Measurements from ENCODE around the gene AKAIN1.

AKAIN1 gene

GRCh38 chr18:5158587-5158986 is 38.5 kb downstream of the AKAIN1 start:
- no peak for DNase-seq

GRCh38 chr18:5158172-5158571 is 38.9 kb downstream of the AKAIN1 start:
- no peak for DNase-seq

DNA sequence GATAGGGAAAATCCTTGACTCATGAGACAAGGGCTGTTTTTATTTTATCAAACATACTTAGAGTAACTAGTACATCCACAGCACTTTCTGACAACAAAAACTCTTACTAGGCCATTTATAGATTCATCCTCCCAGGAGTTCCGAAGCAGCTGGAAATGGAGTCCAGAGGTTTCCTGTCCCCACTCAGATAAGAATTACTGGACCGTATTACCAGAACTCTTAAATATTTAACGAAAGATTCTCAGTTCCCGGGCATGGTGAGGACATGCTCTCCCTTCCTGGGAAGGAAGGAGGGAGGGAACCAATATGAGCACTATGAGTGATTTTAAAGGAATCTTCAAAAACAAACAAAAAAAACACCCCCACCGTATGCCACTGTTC is 41.2 kb downstream of the AKAIN1 start:
- DNase-seq = no peak

DNA sequence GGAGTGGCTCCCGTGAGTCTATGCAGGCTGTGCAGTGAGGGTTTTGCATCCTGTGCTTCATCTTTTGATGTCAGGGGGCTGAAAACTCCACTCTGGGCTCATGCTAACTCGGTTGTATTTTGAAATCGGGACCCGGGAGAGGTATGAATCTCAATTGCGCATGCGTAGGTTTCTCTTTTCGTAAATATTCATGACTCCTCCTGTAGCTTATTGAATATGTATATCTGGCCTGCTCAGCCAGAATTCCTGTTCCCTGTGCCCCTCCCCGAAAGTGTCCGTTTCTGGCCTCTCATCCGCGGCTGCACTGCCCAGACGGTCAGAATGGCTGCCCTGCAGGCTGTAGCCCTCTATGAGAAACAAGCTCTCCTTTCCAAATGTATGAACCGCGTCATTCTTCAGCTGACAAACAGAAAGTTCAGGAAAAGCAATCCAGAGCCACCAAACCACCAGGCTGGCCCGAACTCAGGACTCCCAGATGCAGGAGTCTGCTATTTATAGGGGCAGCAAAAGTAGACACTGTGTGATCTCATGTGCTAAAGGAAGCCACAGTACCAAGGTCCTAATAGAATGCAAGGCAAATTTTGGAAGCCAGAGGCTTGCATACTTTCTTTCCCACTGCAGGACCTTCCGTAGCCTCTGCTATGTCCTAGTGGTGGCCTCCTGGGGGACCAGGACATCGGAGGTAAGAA is 41.7 kb downstream of the AKAIN1 start:
- DNase-seq = no peak

- no peak for DNase-seq
These were observed 44.6 kb downstream of the AKAIN1 start for GRCh38 chr18:5152343-5153020.

DNA sequence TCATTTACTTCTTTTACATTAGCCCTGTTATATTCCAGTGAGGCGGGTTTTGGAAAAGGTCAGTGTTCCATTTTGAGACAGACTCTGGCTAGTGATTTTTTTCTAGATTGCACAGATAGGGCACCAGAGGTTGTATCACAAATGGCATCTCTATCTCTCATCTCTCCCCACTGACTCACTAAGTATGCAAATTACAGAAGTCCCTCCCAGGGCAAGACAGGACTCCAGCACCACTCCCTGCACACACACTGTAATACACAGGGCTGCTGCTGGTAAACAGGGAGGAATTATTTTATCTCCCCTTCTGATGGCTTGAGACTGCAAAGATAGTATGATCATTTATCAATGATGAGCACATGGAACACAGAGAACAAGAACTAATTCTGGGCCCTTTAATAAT is 46.2 kb downstream of the AKAIN1 start:
- no peak for DNase-seq

DNA sequence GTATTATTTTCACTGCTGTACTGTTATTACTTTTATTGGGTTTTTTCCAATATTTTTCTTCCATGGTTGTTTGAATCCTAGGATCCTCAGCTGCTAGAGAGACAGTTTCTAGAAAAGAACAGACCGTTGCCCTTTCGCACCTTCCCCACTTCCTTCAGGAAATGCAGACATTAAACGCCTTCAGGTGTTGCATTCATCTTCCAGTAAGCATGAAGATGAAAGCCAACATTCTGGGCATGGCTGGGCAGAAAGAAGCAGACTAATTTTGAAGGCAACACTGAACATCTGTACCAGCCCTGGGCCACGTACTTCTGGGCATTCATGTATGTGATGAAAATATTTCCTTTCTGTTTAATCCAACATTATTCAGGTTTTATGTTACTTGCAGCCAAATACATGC is 51.0 kb downstream of the AKAIN1 start:
- DNase-seq = no peak

DNA sequence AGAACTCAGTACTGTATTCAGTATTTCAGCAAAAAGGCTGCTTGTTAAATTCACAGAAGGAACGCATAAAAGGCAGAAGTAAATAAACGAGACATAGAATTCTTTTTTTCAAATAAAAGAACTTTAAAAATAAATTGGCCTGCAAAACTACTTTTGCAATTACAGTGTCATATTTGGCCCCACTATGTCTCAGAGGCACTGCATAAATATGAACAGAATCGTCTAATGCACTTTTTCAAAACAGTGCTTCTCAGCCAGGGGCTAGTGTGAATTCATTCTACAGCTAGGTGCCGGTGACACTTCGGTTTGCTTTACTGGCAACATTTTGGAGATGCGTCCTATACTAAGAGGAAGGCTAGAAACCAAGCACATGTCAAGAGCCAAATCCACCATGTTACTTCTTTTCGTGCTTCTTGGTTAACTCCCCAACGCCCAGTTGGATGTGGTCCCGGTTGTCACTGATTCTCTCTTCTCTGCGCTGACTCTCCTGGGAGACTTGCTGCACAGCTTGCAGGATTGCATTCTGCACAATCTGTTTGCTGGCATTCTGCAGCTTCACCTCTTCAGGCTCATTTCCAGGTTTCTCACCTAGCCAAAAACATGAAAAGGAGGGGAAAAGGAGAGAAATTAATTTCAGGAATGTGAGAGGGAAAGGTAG is 51.8 kb downstream of the AKAIN1 start:
- DNase-seq = no peak

DNA sequence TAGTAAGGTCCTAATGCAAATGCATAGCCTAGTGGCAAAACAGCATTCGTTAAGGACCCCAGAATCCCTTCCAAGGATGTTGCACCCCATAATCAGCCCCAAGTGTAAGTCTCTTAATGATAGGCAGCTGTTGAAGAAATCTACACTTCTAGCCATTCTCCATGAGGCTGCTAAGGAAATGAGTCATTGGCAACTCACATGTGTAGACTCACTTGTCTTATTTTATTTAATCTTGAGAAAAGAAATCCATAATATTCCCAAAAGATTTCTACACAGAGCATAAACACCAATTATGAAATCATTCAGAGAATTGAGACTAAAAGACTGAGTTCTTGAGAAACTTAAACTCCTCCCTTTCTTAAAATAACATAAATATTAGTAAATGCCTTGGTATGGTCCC is 52.4 kb downstream of the AKAIN1 start:
- no peak for DNase-seq

DNA sequence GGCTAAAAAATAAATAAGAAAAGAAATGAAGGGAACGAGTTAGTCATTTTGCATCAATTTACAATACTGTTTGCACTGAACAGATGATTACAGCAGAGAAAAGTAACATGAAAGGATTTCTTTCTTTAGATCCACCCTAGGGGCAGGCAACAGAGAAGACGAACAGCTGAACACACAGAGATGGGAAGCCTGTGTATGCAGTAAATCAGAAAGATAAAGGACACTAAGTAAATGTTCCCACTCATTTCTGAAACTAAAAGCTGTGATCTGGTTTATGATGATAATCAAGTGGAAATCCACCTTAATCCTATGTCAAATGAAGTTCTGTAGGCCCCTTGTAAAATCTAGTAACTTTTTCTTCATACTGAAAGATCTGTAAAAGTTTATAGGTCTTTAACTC is 54.2 kb downstream of the AKAIN1 start:
- DNase-seq = no peak

GRCh38 chr18:5142131-5142530 is 54.9 kb downstream of the AKAIN1 start:
- no peak for DNase-seq

DNA sequence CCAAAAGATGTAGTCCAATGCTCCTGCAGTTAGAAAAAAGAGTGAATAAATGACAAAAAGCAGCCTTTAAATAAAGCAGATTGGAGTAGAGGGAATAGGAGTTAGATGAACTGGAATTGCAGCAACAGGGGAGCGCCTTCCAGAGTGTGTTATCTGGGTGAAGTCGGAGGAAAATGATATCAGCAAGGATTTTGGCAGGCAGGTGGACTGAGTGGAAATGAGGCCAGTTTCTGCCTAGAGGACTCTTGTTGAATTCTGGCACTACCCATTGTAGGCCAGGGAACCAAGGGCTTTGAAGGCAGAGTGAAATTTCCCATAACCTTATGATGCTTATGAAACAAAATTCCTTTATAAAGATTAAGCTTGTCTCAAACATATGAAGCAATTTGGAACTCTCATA is 59.8 kb downstream of the AKAIN1 start:
- no peak for DNase-seq

DNA sequence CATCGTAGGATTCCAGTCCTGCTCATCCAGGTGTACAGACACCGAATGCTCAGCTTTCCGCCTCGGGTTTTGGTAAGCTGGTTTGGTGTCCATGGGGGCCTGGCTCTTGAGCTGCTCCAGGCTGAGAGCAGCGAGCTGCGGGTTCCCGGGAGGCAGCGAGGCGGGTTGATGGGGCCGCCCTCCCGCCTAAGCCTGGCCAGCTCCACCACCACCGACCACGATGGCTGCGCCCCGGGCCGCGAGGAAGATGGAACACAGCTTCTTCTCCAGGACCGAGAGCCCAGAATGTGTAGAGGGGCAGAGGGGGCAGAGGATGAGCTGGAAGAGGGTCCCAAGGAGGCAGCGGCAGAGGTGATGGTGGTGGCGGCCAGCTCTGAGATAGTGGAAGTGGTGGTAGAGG is 64.1 kb downstream of the AKAIN1 start:
- no peak for DNase-seq

DNA sequence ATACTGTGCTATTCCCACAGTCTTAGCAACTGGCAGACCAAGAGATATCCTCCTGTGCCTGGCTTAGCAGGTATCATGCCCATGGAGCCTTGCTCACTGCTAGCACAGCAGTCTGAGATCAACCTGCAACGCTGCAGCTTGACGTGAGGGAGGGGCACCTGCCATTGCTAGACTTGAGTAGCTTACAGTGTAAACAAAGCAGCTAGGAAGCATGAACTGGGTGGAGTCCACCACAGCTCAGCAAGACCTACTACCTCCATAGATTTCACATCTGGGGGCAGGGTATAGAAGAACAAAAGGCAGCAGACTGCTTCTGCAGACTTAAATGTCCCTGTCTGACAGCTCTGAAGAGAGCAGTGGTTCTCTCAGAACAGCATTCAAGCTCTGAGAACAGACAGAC is 74.8 kb downstream of the AKAIN1 start:
- no peak for DNase-seq

GRCh38 chr18:5110266-5110665 is 86.8 kb downstream of the AKAIN1 start:
- DNase-seq = no peak

GRCh38 chr18:5107988-5108387 is 89.1 kb downstream of the AKAIN1 start:
- DNase-seq = no peak

DNA sequence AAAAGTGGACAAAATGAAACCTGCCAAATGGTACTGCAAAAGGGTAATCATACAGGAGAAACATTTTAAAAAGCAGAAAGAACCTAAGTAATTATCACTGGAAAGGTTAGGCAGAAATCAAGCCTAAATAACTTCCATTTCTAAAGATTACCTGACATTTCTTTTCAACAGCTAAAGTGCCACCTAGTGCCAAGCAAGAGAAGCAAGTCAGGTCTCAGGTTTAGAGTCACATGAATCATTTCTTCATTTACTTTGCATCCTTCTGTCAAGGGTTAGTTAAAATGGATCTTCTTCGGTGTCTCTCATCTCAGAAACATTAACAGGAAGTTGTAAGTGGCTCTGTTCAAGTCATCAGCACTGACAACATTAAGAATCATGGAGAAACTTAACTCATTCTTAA is 90.3 kb downstream of the AKAIN1 start:
- DNase-seq = no peak

- DNase-seq = no peak
These were observed 92.8 kb downstream of the AKAIN1 start for GRCh38 chr18:5104246-5104645.

DNA sequence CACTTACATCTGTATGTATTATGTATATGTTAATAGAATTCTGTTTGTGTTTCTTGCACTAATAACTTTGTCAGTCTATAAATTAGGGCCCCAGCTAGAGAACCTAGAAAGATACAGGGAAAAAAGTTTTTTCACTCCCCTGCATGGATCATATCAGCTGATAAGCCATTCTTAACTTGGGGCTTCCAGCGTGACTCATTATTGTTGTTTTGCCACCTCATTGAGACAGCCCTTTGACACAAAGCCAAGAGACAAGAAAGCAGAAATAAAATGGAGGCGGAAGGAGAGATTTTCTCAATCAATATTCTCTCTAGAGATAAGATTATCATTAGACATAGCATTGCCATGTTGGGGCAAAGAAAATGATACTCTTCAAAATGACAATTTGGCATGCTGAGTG is 93.4 kb downstream of the AKAIN1 start:
- DNase-seq = no peak

DNA sequence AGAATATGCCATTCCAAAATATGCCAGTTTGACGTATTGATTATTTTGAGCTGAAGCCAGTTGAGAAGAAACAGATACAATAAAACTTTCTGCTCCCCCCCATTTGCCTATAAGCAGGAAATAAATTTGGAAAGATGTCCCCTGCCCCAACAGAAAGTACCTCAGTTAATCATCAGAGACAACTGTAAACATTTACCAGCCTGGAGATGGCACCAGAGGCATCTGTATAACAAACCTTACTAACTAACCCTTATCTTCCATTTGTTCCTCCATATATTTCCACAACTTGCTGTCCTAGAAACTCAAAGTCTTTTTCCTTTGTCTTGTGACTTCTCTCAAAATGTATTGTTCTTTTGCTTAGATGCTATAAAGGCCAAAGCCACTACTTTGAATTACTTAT is 93.8 kb downstream of the AKAIN1 start:
- DNase-seq = peak; percentile 8

DNA sequence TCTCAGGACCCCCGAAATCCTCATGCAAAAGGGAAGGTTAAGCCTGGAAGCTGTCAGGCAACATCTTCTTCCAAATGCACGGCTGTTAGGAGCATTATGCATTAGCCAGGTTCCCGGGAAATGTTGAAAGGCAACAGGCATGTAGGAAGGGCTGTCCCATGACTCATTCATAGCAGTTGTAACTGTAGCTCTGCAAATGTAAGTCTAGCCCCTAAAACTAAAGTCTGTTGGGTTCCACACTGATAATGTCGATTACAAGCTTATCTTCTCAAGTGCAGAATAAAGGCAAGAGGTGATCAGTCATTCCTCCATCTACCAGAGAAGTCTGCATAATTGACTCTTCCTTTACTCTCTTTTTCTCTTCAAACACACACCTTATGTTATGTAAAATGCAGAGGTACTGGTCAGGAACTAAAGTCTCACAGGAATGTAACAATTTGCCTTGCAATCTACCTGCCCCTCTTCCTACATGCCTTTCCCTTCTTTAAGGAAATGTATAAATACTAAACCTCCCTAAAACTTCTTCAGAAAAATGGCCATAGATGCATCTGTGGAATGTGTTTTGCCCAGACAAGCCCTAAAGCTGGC is 99.8 kb downstream of the AKAIN1 start:
- no peak for DNase-seq

GRCh38 chr18:5095239-5095638 is 101.8 kb downstream of the AKAIN1 start:
- DNase-seq = no peak

GRCh38 chr18:5093902-5094301 is 103.2 kb downstream of the AKAIN1 start:
- DNase-seq = no peak

All from CD4-positive, alpha-beta T cell treated with Interleukin-17A for 1 hour (primary cell).